ENCODE measurements around the gene OR2T35.

The OR2T35 gene

GRCh38 chr1:248625971-248626370 lies 19.1 kb downstream of the OR2T35 start:
- DNase-seq = no peak

- no peak for DNase-seq
These were observed 19.9 kb downstream of the OR2T35 start for GRCh38 chr1:248625166-248625565.

GRCh38 chr1:248622570-248623001 lies 22.5 kb downstream of the OR2T35 start:
- DNase-seq = no peak

- no peak for DNase-seq
These were observed 23.3 kb downstream of the OR2T35 start for GRCh38 chr1:248621770-248622169.

GRCh38 chr1:248618878-248619277 lies 26.2 kb downstream of the OR2T35 start:
- DNase-seq = no peak

- no peak for DNase-seq
These were observed 27.0 kb downstream of the OR2T35 start for GRCh38 chr1:248618119-248618518.

GRCh38 chr1:248613742-248614141 lies 31.3 kb downstream of the OR2T35 start:
- no peak for DNase-seq

GRCh38 chr1:248611883-248612414 lies 33.1 kb downstream of the OR2T35 start:
- DNase-seq = no peak

- DNase-seq = no peak
These were observed 34.8 kb downstream of the OR2T35 start for GRCh38 chr1:248610301-248610700.

GRCh38 chr1:248599396-248599795 lies 45.7 kb downstream of the OR2T35 start:
- DNase-seq = no peak

GRCh38 chr1:248597589-248597988 lies 47.5 kb downstream of the OR2T35 start, which contains the start of gene OR2T10:
Gene OR2T10, minus strand, starts transcription at chr1:248597700. Its CDS starts 3,932 bp downstream, at chr1:248593768.
- DNase-seq = no peak

- no peak for DNase-seq
These were observed 48.5 kb downstream of the OR2T35 start for GRCh38 chr1:248596615-248597014.

GRCh38 chr1:248593226-248593625 lies 51.9 kb downstream of the OR2T35 start:
- DNase-seq = no peak

- DNase-seq = no peak
These were observed 52.4 kb downstream of the OR2T35 start for GRCh38 chr1:248592655-248593054.

GRCh38 chr1:248590055-248590454 lies 55.0 kb downstream of the OR2T35 start:
- DNase-seq = no peak

GRCh38 chr1:248589334-248589733 lies 55.7 kb downstream of the OR2T35 start:
- DNase-seq = no peak
